GM21515 (cell line): ENCODE data around the gene AUP1.
"Not testable (repeated sequence)": the region's sequence is repeated elsewhere in the genome, so short reads cannot be mapped to it uniquely, and the experiment has no call there.

Experiments
- ATAC-seq: cut with Tn5 transposase; IDR thresholded peaks from one replicate; pipeline ENCODE4 v1.9.1; 2021; ENCODE audit not compliant: unreplicated experiment

AUP1 gene

GRCh38 chr2:74499267-74499939, 30.1 kb downstream of the AUP1 start, which contains the start of gene LBX2:
Gene LBX2 (minus strand): TSS chr2:74499603. CDS start chr2:74499537, 66 bp downstream.
- ATAC-seq: no peak

DNA sequence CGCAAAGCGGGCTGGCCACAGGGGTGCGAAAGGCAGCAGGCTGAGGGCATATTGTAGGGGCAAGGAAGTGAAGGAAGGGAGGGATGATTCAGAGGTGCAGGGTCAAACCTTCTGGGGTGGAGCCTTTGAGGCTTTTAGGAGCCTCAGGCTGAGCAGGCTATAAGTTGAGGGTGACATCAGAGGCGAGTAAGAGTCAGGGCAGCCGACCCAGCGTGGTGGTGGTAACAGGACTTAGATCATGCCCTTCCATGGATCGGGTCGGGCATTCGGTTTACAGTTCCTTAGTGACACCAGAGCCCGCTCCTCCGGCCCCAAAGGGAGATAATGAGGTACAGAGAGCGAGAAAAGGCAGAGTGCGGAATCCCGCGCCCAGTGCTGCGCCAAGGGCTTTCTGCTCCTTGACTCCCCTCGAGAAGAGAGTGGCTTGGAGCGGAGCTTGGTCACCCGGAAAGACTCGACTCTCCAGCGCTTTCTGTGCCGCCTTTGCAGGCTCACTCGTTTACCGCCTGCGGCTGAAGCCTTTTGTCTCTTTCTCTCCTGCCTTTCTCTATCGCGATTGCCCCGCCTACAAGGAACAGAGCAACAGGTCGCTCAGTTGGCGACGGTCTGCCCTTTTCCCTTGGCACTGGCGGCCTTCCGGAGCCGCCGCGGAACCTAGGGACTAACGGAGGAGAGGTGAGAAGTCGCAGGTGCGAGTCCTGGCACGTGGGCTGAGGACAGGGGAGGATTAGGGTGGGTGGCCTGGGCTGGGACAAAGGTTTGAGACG, 30.8 kb downstream of the AUP1 start:
- no peak for ATAC-seq

DNA sequence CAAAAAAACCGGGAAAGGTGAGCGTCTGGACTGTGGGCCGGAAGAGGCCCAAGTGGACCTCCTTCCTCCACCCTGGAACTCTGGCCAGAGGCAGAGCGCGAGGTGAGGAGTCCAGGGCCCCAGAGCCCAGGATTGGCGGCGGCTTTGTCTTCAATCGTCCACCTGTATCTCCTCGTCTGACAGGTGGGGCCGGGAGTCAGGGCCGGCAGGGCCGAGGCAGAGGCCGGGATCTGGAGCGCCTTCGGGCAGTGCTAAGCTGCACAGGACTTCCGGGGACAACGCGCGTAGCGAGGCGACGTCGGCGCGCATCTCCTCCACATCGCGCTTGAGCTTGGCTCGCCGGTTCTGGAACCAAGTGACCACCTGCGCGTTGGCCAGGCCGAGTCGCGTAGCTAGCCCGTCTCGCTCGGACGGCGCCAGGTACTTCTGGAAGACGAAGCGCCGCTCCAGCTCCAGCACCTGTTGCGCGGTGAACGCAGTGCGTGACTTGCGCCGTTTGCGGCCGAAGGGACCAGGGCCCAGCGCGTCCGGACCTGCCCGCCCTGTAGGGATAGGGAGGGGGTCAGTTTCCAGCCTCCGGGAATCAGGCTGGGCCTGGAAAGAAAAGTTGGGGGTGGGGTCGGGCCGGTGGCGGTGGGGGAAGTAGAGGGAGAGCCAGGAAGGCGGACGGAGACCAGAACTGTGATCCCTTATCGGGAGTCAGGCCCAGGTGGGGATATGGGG, 31.6 kb downstream of the AUP1 start:
- ATAC-seq: no peak

- ATAC-seq: no peak
Observed at GRCh38 chr2:74496997-74497776, 32.3 kb downstream of the AUP1 start.

DNA sequence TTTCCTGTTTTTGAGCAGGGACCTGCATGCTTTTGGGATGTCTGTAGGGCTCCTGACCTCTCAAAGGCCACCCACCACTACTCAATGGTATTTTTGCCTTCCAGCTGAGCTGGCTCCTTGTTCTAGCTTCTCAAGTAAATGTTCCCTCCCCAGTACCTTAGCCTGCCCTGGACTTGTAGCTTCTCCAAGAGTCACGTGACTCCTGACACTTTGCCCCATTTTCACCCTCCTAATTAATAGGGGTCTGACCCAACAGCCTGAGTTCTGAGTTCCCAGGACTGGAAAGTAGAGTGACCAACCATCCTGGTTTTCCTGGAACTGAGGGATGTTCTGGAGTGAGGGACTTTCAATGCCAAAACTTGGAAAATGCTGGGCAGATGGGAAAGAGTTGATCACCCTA, 34.1 kb downstream of the AUP1 start:
- ATAC-seq: no peak

DNA sequence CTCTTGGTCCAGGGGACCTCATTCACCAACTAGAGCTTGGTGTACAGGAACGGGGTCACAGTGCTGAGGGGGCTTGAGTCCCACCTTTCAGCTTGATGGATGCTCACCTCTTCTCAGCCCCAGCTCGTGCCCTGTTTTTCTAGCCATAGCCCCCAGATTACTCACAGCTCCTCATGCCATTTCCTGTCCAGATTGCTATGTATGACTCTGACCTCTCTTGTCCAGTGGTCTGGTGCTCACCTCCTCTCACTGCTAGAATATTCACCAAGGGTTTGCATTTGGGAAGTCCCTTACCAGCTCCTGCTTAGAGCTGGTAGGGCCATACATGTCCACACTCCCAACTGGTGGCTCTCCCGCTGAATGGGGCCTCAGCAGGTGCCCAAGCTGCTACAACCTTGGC, 36.0 kb downstream of the AUP1 start:
- ATAC-seq: no peak

DNA sequence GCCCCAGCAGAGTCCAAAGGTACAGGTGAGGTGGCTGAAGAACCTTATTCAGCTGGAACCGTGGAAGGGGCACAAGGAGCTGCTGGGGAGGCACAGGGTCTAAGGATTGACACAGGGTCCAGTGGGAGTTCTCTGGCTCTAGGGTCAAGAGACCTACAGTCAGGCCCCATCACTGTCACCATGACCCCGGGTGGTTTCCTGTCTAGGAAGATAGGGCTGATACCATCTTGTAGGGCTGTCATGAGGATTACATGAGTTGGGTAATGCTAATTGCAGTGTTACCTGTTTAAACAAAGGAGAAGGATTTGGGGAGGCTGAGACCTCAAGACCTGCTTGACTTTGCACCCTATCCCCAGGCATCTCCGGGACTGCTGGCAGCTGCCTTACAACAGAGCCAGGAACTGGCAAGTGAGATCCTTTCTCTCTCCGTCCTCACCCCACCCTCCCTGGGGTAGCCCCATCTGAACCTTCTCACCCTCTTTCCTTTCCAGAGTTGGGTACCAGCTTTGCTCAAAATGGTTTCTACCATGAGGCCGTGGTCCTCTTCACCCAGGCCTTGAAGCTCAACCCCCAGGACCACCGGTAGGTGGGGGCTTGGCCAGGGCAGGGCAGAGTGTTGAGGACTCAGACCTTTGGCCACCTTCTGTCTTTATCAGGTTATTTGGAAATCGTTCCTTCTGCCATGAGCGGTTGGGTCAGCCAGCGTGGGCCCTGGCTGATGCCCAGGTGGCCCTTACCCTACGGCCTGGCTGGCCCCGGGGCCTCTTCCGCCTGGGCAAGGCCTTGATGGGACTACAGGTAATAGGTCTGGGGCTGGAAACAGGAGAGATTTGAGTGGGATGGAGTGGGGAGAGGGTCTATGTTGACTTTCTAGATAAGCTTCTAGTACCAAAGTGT, 37.6 kb downstream of the AUP1 start:
- ATAC-seq: no peak

- no peak for ATAC-seq
Observed at GRCh38 chr2:74489906-74490305, 39.6 kb downstream of the AUP1 start.

GRCh38 chr2:74488643-74489481, 40.6 kb downstream of the AUP1 start:
- ATAC-seq: no peak

DNA sequence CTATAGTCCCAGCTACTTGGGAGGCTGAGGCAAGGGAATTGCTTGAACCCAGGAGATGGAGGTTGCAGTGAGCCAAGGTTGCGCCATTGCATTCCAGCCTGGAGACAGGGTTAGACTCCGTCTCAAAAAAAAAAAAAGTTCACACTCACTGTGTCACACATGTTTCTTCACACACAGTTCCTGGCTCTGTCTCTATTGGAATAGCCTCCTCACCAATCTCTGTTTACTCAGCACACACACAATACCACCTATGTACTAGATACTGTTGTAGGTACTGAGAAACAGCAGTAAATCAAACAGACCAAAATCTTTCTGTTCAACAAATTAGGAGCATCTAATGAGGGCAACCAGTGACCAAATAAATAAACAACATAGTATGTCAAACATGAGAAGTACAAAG, 43.4 kb downstream of the AUP1 start:
- ATAC-seq: no peak

- not testable (repeated sequence) for ATAC-seq
Observed at GRCh38 chr2:74483675-74484164, 45.8 kb downstream of the AUP1 start.

GRCh38 chr2:74482801-74483674, 46.5 kb downstream of the AUP1 start, which contains the start of the genes CCDC142 and TTC31:
Gene CCDC142 (minus strand): TSS chr2:74482998. CDS start chr2:74482837, 161 bp downstream.
Gene TTC31 (plus strand): TSS chr2:74483081. CDS start chr2:74483096, 15 bp downstream.
- peak; percentile 84 for ATAC-seq

- ATAC-seq: peak; percentile 41
Observed at GRCh38 chr2:74481961-74482800, 47.3 kb downstream of the AUP1 start.

DNA sequence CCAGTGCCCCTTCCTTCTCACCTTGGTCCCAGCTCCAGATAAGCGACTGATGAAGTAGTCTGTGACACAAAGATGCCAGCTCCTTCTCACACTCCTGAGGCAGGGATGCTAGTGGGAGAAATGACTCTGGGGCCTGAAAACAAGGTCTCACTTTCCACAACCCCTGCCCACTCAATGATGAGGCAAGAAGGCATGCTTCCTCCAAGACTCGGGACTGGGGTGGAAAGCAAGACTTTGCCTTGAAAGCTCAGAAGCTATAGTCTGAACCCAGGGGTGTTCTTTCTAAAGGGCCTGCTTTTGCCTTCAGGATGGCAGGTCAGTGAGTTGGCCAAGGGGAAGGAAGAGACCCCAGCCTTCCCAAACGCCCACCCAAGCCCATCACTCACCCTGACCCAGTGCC, 48.1 kb downstream of the AUP1 start:
- ATAC-seq: no peak
